ENCODE results near the gene EXOSC6.
"Not testable (repeated sequence)": the region's sequence is repeated elsewhere in the genome, so short reads cannot be mapped to it uniquely, and the experiment has no call there.

The EXOSC6 gene

GRCh38 chr16:70294385-70295025 is 42.8 kb upstream of the EXOSC6 start:
- Histone ChIP-seq H3K4me1 (ENCODE audit: control insufficient read depth in 1 of 2, insufficient read depth in 2 of 2, low read length in 2 of 2) (peaks cover 0 to 3% of the 10 kb centered on the region in 2 experiments), H2BK5ac (ENCODE audit: low read depth, low read length, poor library complexity) (no peak overlapping the region), H3K9me3 (ENCODE audit: insufficient read depth, low read depth, low read length) (no peaks in the 10 kb centered on the region), H4K12ac (ENCODE audit: low read depth, low read length) (no peak overlapping the region), H3K36me3 (ENCODE audit: control insufficient read depth in 1 of 2, insufficient read depth in 2 of 2, low read length in 2 of 2) (no peaks in the 10 kb centered on the region), H3K79me1 (ENCODE audit: low read length) (peaks cover 11% of the 10 kb centered on the region), H3K14ac (ENCODE audit: low read length) (no peak overlapping the region), H3K9ac (ENCODE audit: low read length) (no peak overlapping the region), H2BK120ac (ENCODE audit: insufficient read depth, low read length, poor library complexity) (no peak overlapping the region), H2AFZ (ENCODE audit: insufficient read depth, low read length, poor library complexity) (no peak overlapping the region), H2AK5ac (ENCODE audit: low read length) (no peak overlapping the region), H3K27ac (ENCODE audit: low read depth, low read length) (no peak overlapping the region), H3K23ac (ENCODE audit: low read length) (no peak overlapping the region), H3K79me2 (ENCODE audit: control insufficient read depth, insufficient read depth, low read length, poor library complexity) (peaks cover 5% of the 10 kb centered on the region), H3K4me3 (ENCODE audit: low read depth, low read length) (no peak overlapping the region), H3K4me2 (ENCODE audit: low read length) (no peak overlapping the region), H4K8ac (ENCODE audit: low read depth, low read length) (no peak overlapping the region), H3K4ac (ENCODE audit: low read depth, low read length) (no peak overlapping the region), H2BK12ac (ENCODE audit: low read length) (no peak overlapping the region), H3K27me3 (ENCODE audit: insufficient read depth, low read length) (no peaks in the 10 kb centered on the region), H3K18ac (ENCODE audit: low read length) (no peak overlapping the region), H4K91ac (ENCODE audit: low read depth, low read length) (no peak overlapping the region)
- no CpG with 5 or more reads among the region's 28 CpGs for WGBS (ENCODE audit: extremely low coverage, insufficient coverage, insufficient read length)
- DNase-seq, result peak in 1 of 2 donors; percentile 17

GRCh38 chr16:70292148-70292547 is 40.4 kb upstream of the EXOSC6 start:
- H2AK5ac ChIP-seq (ENCODE audit: low read length); H3K23ac ChIP-seq (ENCODE audit: low read length); H4K8ac ChIP-seq (ENCODE audit: low read depth, low read length); H3K4me3 ChIP-seq (ENCODE audit: low read depth, low read length); H4K91ac ChIP-seq (ENCODE audit: low read depth, low read length); H2BK120ac ChIP-seq (ENCODE audit: insufficient read depth, low read length, poor library complexity); H3K36me3 ChIP-seq (ENCODE audit: control insufficient read depth in 1 of 2, insufficient read depth in 2 of 2, low read length in 2 of 2); H3K4me1 ChIP-seq (ENCODE audit: control insufficient read depth in 1 of 2, insufficient read depth in 2 of 2, low read length in 2 of 2); H3K18ac ChIP-seq (ENCODE audit: low read length); H2AFZ ChIP-seq (ENCODE audit: insufficient read depth, low read length, poor library complexity); H3K9ac ChIP-seq (ENCODE audit: low read length); H3K4ac ChIP-seq (ENCODE audit: low read depth, low read length); H2BK5ac ChIP-seq (ENCODE audit: low read depth, low read length, poor library complexity); H3K27me3 ChIP-seq (ENCODE audit: insufficient read depth, low read length); H3K14ac ChIP-seq (ENCODE audit: low read length); H2BK12ac ChIP-seq (ENCODE audit: low read length); H3K4me2 ChIP-seq (ENCODE audit: low read length); H3K27ac ChIP-seq (ENCODE audit: low read depth, low read length); DNase-seq; H4K12ac ChIP-seq (ENCODE audit: low read depth, low read length); H3K9me3 ChIP-seq (ENCODE audit: insufficient read depth, low read depth, low read length): not testable (repeated sequence)
- H3K79me2 ChIP-seq (ENCODE audit: control insufficient read depth, insufficient read depth, low read length, poor library complexity), result peaks cover 15% of the 10 kb centered on the region
- H3K79me1 ChIP-seq (ENCODE audit: low read length), result peaks cover 16% of the 10 kb centered on the region
- WGBS (ENCODE audit: extremely low coverage, insufficient coverage, insufficient read length), result no CpG with 5 or more reads among the region's 11 CpGs

- H3K4me2 ChIP-seq (ENCODE audit: low read length), result no peak overlapping the region
- no peak overlapping the region for H2AFZ ChIP-seq (ENCODE audit: insufficient read depth, low read length, poor library complexity)
- no peaks in the 10 kb centered on the region for H3K36me3 ChIP-seq (ENCODE audit: control insufficient read depth in 1 of 2, insufficient read depth in 2 of 2, low read length in 2 of 2)
- no peaks in the 10 kb centered on the region for H3K27me3 ChIP-seq (ENCODE audit: insufficient read depth, low read length)
- peaks cover 15% of the 10 kb centered on the region for H3K79me2 ChIP-seq (ENCODE audit: control insufficient read depth, insufficient read depth, low read length, poor library complexity)
- H3K4me3 ChIP-seq (ENCODE audit: low read depth, low read length), result no peak overlapping the region
- H4K12ac ChIP-seq (ENCODE audit: low read depth, low read length), result no peak overlapping the region
- no peaks in the 10 kb centered on the region for H3K9me3 ChIP-seq (ENCODE audit: insufficient read depth, low read depth, low read length)
- H3K4me1 ChIP-seq (ENCODE audit: control insufficient read depth in 1 of 2, insufficient read depth in 2 of 2, low read length in 2 of 2), result no peaks in the 10 kb centered on the region
- no peak overlapping the region for H3K14ac ChIP-seq (ENCODE audit: low read length)
- H2BK5ac ChIP-seq (ENCODE audit: low read depth, low read length, poor library complexity), result no peak overlapping the region
- no peak overlapping the region for H3K27ac ChIP-seq (ENCODE audit: low read depth, low read length)
- no peak overlapping the region for H2AK5ac ChIP-seq (ENCODE audit: low read length)
- no peak overlapping the region for H3K9ac ChIP-seq (ENCODE audit: low read length)
- no peak overlapping the region for H4K8ac ChIP-seq (ENCODE audit: low read depth, low read length)
- no peak overlapping the region for H2BK12ac ChIP-seq (ENCODE audit: low read length)
- no peak overlapping the region for H3K23ac ChIP-seq (ENCODE audit: low read length)
- no peak overlapping the region for H3K18ac ChIP-seq (ENCODE audit: low read length)
- no peak overlapping the region for H4K91ac ChIP-seq (ENCODE audit: low read depth, low read length)
- peaks cover 16% of the 10 kb centered on the region for H3K79me1 ChIP-seq (ENCODE audit: low read length)
- no peak overlapping the region for H3K4ac ChIP-seq (ENCODE audit: low read depth, low read length)
- H2BK120ac ChIP-seq (ENCODE audit: insufficient read depth, low read length, poor library complexity), result no peak overlapping the region
- DNase-seq, result no peak
Observed at GRCh38 chr16:70290949-70291519, 39.3 kb upstream of the EXOSC6 start.

- Histone ChIP-seq H2AFZ (ENCODE audit: insufficient read depth, low read length, poor library complexity) (peak within 1 kb of the TSS; percentile 70), H3K36me3 (ENCODE audit: control insufficient read depth in 1 of 2, insufficient read depth in 2 of 2, low read length in 2 of 2) (peaks cover 6 to 7% of the 10 kb centered on the region in 2 experiments), H3K14ac (ENCODE audit: low read length) (peak within 1 kb of the TSS; percentile 93), H3K23ac (ENCODE audit: low read length) (no peak within 1 kb of the TSS), H2AK5ac (ENCODE audit: low read length) (peak within 1 kb of the TSS; percentile 81), H4K8ac (ENCODE audit: low read depth, low read length) (peak within 1 kb of the TSS; percentile 84), H3K79me2 (ENCODE audit: control insufficient read depth, insufficient read depth, low read length, poor library complexity) (peaks cover 15% of the 10 kb centered on the region), H2BK5ac (ENCODE audit: low read depth, low read length, poor library complexity) (peak within 1 kb of the TSS; percentile 71), H3K27me3 (ENCODE audit: insufficient read depth, low read length) (no peaks in the 10 kb centered on the region), H3K4me2 (ENCODE audit: low read length) (peak within 1 kb of the TSS; percentile 65), H3K79me1 (ENCODE audit: low read length) (peaks cover 16% of the 10 kb centered on the region), H4K12ac (ENCODE audit: low read depth, low read length) (peak within 1 kb of the TSS; percentile 78), H4K91ac (ENCODE audit: low read depth, low read length) (peak within 1 kb of the TSS; percentile 88), H3K4me1 (ENCODE audit: control insufficient read depth in 1 of 2, insufficient read depth in 2 of 2, low read length in 2 of 2) (no peaks in the 10 kb centered on the region), H2BK12ac (ENCODE audit: low read length) (peak within 1 kb of the TSS; percentile 95), H3K4ac (ENCODE audit: low read depth, low read length) (peak within 1 kb of the TSS; percentile 87), H3K27ac (ENCODE audit: low read depth, low read length) (peak within 1 kb of the TSS; percentile 90), H2BK120ac (ENCODE audit: insufficient read depth, low read length, poor library complexity) (peak within 1 kb of the TSS; percentile 88), H3K4me3 (ENCODE audit: low read depth, low read length) (peak within 1 kb of the TSS; percentile 81), H3K9ac (ENCODE audit: low read length) (peak within 1 kb of the TSS; percentile 72), H3K18ac (ENCODE audit: low read length) (peak within 1 kb of the TSS; percentile 69), H3K9me3 (ENCODE audit: insufficient read depth, low read depth, low read length) (no peaks in the 10 kb centered on the region)
- WGBS (ENCODE audit: extremely low coverage, insufficient coverage, insufficient read length), result no CpG with 5 or more reads among the region's 53 CpGs
- DNase-seq, result peak; percentile 96 to 100
Observed at GRCh38 chr16:70289229-70290094, 37.7 kb upstream of the EXOSC6 start, which contains the start of gene AARS1. Gene AARS1, minus strand, starts transcription at chr16:70289506. Its CDS starts 6,743 bp downstream, at chr16:70282763.

All from trophoblast cell (in vitro differentiated cells and primary cell).